NCI-H187 treated with DMSO at 0.1 percent for 48 hours (cell line): Measurements from ENCODE around the gene HIPK2.

Source experiments
- DNase-seq: peaks from one replicate; lab custom pipeline; 2025; lab: John Stamatoyannopoulos, UW

The HIPK2 gene

DNA sequence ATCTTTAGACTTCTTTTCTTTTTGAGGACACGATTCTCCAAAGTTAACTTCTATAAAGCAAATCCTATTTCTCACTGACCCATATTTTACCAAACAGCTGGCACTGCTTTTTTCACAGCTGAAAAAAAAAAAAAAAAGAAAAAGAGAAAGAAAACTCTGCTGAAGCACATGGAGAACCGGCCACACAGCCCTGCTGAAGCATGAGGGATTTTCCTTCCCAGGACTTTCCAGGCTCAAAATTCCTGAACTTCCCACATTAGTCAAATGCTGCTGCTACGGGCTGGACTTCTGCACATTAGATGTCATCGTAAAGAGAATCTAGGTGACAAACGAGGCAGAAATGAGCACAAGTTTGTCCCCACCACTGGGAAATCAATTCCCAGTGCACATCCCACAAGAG is 25.2 kb downstream of the HIPK2 start:
- DNase-seq, result no peak

- DNase-seq, result no peak
Measured at GRCh38 chr7:139752148-139752547, 25.6 kb downstream of the HIPK2 start.

DNA sequence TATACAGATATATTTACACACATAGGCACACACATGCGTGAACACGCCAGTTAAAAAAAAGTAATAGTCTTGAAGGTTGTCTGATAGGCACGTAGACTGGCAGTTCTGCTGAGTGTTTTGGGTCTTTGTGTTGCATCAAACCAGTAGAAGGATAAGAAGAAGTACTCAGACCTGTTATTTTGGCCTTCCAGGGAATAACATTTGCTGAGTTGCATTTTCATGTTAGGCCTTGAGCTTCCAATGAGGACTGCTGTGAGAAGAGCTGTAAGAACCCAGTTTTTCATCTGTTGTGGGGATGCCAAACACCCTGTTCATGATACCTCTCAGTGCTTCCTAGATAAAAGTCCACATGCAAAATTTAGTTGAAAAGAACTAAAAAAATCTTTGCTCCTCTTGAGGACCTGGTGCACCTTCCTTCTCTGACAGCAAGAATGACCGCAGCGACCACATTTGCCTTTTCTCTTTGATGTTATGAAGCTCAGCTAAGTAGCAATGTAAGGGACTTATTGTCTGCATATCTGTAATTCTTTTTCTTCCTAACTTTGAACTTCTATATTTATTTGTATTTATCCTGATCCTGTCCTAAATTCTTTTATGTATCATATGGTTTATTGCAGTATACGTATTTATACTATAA is 27.2 kb downstream of the HIPK2 start:
- DNase-seq, result no peak

- no peak for DNase-seq
Measured at GRCh38 chr7:139749545-139749944, 28.3 kb downstream of the HIPK2 start.

DNA sequence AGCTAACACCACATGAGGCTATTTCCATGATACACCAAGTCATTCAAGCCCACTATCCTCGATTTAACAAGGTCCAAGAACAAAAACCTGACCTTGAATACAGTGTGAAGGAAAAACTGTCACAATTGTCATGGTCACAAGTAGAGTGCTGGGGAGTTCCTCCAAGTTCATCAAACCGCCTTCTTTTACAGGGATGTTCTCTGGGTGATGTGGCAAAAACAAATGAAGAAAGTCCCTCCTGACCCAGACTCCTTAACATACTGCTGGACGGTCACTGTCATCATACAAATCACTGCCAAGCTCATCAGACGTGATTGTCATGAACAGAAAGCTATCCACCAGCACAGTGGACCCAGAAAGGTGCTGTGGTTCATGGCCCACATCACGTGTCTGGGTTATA is 28.9 kb downstream of the HIPK2 start:
- no peak for DNase-seq

GRCh38 chr7:139748373-139748765 is 29.4 kb downstream of the HIPK2 start:
- DNase-seq, result no peak

- no peak for DNase-seq
Measured at GRCh38 chr7:139747662-139748372, 30.0 kb downstream of the HIPK2 start.

DNA sequence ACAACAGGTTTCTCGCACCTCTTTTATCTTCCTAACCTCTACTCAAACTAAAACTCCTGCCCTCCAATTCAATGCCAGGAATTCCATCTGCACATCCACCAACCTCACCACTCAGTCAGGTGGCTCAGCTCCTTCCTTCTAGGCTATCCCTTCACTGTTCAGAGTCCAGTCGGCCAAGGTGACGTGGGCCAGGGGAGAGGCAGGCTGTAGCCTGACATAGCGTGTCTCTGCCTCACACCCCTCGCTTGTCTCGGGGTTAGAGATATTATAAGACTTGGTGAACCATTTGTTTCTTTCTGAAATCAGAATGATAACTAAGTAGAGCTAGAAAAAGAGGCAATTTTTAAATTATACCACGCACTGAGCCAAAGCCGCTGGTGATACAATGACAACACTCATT is 31.1 kb downstream of the HIPK2 start:
- DNase-seq, result no peak

DNA sequence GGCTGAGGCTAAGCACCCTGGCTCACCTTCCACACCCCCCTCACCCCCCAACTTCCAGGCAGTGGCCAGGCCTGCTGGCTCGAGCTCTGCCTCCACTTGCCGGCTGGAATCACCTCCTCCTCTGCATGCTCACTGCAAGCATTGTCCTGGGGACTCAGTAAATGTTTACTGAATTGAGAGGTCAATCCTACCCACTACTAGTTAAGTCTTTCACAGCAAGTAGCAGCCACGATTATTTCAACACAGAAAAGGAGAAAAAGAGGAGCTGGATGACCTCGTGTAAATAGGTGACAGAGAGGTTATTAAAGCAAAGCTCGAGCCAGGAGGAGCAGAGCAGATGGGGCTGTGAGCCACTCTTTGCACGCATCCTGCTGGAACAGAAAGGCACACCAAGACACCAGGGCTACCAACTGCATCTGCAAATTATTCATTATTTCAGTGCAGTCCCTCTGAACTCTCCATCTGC is 32.1 kb downstream of the HIPK2 start:
- no peak for DNase-seq

DNA sequence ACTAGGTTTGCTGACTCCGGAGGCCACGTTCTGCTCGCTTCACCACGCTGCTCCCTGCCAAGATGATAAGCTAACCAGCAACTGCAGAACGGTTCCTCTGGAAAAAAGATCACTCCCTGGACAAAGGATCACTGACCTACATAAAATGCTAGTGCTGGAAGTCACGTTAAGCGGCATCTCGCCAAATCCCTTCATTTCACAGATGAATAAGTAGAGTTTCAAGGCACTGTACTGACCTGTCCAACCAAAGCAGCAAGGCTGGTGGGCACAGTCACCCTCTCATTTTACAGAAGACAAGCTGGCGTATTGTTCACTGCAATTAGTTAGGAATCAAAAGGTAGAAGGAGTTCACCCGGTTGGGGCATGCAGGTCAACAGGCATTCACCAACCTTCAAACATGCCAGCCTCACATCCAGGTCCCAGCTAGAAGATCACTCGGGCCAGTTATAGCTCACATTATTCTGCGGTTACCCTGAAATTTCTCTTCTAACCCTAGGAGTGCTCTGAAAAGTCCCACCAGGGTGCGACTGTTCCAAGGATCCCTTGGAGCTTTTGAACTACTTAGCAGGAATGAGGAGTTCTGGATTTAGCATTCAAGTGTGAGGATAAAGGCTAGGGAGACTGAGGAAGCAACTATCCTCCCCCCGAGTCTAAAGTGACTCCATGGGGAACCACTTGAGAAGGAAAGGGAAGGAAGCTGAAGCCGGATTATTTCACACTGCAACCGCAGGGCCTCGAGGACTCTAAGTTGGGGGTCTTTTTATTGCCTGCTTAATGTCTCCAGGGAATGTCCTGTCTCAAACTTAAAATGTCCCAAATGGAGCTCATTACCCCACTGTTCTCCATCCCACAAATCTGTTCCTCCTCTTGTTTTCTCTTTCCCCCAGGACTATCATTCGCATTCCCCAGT is 32.8 kb downstream of the HIPK2 start:
- no peak for DNase-seq

DNA sequence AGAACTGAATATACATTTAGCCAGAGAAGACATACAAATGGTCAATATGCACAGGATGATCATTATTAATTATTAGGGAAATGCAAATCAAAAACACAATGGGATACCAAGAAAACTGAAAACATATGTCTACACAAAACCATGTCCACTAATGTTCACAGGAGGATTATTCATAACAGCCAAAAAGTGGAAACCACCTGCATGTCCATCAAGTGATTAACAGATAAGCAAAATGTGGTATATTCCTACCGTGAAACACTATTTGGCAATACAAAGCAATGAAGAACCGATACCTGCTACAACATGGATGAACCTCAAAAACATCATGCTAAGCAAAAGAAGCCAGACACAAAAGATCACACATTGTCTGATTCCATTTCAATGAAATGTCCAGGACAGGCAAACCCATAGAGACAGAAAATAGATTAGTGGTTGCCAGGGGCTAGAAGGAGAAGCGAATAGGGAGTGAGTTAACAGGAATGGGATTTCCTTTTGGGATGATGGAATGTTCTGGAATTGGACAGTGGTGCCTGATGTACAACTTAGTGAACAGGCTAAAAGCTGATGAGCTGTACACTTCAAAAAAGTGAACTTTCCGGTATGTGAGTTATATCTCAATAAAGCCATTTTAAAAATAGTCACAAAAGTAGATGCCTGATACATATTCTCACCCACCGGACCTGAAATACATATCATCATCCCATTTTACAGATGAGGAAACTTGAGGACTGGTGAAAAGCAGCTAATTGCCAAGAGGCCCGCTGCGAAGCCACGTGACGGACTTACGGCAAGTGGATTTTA is 33.6 kb downstream of the HIPK2 start:
- no peak for DNase-seq

DNA sequence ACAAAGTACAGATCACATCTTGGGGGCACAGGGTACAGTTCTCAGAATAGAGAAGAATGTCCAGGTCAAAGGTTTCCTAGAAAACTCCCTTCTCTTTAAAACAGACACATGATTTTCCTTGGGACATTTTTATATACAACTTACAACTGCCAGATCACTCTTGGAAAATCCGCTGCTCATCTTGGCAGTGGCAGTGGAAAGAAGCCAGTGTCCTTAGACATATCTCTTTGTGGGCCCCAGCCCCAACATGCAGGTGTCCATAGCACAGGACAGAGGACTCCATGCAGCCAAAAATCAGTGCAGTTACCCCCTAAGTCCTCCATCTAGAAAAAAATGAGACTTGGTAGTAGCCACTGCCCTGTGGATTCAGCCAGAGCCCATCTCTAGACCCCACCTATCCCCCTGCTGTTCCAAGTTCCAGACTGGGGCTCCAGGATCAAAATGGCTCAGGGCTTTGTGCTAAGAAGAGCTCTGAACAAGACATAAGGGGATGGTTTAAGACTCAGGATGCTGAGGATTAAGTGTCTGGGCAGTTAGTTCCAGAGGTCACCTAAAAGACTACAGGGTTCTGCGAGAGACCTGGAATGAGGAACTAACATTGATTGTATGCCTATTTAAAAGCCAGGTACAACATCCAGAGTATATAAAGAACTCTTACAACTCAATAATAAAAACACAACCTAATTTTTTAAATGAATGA is 34.4 kb downstream of the HIPK2 start:
- DNase-seq, result no peak

- no peak for DNase-seq
Measured at GRCh38 chr7:139741789-139742344, 35.9 kb downstream of the HIPK2 start.

DNA sequence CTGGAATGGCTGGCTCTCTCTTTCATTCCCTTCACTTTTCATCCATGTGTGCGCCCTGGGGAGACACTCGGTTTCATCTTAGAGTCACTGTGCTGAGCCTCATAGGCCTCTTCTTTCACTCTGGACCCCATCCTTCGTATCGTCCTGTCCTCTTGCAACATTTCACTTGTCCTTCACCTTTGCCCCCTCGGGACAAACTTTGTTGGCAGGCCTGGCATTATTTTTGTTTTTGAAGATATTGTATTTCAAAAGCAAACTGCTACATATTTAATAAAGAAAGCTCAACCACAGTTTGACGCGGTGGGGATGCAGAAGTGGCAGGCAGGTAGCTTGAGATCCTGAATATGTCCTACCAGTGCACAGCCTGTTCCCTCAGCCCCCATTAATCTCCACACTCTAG is 36.6 kb downstream of the HIPK2 start:
- no peak for DNase-seq

DNA sequence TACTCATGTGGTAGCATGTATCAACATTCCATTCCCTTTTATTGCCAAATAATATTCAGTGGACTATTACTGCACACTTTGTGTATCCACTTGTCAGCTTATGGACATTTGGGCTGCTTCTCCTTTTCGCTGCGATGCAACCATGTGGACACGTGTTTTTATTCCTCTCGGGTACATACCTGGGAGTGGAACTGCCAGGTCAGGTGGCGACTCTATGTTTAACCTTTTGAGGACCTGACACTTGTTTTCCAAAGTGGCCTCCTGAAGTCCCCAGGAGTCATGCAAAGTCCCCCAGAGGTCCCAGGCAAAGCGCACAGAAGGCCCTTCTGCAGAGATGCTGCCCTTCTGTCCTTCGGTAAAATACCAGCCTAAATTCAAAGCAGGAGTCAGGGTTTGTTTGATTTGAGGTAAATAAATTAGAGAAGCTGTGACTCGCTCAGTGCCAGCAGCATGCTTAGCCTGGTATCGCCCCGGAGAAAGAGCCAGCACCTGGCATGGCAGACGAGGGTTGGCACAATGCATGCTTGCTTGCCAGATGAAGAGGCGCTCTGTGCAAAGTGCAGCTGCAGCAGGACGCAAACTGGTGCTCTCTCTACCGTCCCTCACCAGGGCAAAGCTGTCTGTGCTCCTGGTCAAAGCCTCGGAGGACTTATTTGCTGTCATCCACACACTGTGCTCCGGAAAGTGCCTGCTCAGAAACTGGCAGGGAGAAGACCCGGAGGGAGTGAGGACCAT is 37.8 kb downstream of the HIPK2 start:
- DNase-seq, result no peak

- DNase-seq, result no peak
Measured at GRCh38 chr7:139738772-139739171, 39.0 kb downstream of the HIPK2 start.

- no peak for DNase-seq
Measured at GRCh38 chr7:139738101-139738489, 39.7 kb downstream of the HIPK2 start.

DNA sequence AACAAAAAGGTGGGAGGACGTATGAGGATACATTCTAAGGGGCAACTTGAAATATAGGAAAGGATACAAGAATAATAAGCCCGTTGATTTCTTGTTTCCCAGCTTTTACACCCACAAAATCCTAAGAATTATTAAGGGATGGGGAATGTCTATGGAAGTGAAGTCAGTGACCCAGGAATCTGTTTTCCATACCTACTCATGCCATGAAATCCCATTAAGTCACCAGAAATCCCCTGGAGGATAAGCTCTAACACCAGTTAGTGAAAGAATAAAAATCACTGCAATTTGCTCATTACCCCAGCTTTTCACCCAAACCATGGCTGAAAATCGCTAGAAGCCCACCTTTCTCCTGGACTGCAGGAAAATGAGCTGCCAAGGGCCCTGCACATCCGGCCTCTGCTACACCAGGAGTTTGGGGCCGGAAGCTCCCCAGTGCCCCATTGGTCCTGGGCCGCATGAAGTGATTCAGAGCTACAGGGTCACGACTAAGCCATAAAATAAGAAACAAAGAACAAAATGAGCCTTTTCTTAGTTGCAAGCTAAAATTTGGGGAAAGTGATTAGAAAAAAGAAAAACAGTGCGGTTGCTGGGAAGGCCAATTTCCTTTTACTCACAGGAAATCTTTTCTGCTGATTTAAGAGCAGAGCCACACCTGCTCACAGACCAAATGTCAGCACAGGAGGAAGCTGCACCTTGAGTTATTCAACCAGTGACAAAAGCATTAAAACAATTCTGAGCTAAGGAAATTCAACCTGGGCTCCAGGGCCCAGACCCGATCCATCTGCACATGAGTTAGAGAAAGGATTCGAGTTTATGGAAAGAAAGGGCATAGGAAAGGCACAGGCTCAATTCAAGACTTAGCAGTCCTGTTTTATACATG is 40.3 kb downstream of the HIPK2 start:
- no peak for DNase-seq

DNA sequence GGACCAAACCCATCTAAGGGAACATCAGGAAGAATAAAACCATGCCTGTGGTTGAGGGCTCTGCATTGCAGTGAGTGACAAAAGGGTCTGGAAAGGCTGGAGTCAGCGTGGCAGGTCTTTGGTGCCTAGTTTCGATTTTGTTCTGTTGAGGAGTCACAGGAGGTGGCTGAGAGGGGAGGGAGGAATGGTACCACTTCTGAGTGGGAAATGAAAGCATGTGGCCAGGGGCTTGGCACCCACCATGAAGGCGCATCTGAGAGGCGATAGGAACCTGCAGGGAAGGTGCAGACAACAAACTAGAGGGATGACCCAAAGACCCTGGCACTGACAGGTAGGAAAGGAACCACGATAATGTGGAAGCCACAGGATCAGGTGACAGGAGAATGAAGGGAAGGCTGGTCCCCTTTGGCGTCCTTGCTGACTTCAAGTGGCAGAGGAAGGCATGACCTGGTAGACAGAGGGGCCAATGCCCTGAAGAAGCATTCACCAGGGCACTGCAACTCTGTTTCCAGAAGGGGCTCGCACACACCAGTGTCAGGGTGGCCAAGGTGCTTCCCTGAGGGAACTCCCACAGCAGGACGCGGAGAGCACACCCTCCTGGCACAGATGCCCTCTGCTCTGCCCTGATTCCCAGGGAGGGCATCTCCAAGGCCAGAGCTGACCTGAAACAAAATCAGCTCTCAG is 41.7 kb downstream of the HIPK2 start:
- DNase-seq, result no peak
